SU-DHL-6 (cell line): ENCODE results near the gene MIB2.

ENCODE experiments used
- CTCF ChIP-seq: fragments of 200-600 bp; sonication (generic); IDR thresholded peaks from one replicate; pipeline ENCODE4 v1.5.1; 2017; ENCODE audit warnings: antibody characterized with exemption, mild to moderate bottlenecking, low read length, moderate library complexity; ENCODE audit not compliant: insufficient read depth, poor library complexity, severe bottlenecking
- EZH2phosphoT487 ChIP-seq: fragments of 200-600 bp; sonication (generic), shearing (Covaris generic); conservative IDR thresholded peaks from 2 replicates; pipeline ENCODE4 v1.6.1; 2018; ENCODE audit warnings: mild to moderate bottlenecking, antibody characterized with exemption, low read length, moderate library complexity, mixed read lengths

- TF ChIP-seq CTCF: no peak
- TF ChIP-seq EZH2phosphoT487: no peak
These were observed 12.0 kb downstream of the MIB2 start for GRCh38 chr1:1627261-1627828.
